Activated CD8-positive, alpha-beta memory T cell treated with anti-CD3 and anti-CD28 coated beads for 48 hours (primary cell): ENCODE data around the gene COQ10B.
"Not testable (repeated sequence)": the region's sequence is repeated elsewhere in the genome, so short reads cannot be mapped to it uniquely, and the experiment has no call there.

Experiments used
- DNase-seq, 3 experiments: peaks; one replicate each; pipeline ENCODE4 v3.0.0-alpha.2; 2020; ENCODE audit warnings: low read depth in 2 of 3, low spot score in 2 of 3

Gene COQ10B

GRCh38 chr2:197453123-197453913 lies at the start of gene COQ10B:
Gene COQ10B, plus strand, starts transcription at chr2:197453552. Its CDS starts 9 bp downstream, at chr2:197453561.
- peak; percentile 86 to 98 (median 95) for DNase-seq

DNA sequence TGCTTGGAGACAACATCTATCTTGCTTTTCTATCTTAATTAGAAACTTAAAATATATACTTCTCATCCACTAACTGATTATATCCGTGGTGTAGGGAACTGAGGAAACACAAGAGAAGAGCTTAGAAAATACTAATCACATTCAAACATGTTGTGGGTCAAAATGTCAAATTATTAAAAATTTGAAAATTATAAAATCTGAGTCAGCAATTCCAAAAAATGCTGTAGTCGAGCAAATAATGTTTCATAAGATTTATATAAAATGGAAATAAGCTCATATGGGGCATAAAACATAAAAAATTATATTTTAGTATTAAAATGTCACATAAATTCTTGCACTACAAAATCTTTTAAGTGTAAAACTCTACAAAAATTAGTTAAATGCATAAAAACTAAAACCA lies 47.8 kb upstream of the COQ10B start:
- no peak for DNase-seq

DNA sequence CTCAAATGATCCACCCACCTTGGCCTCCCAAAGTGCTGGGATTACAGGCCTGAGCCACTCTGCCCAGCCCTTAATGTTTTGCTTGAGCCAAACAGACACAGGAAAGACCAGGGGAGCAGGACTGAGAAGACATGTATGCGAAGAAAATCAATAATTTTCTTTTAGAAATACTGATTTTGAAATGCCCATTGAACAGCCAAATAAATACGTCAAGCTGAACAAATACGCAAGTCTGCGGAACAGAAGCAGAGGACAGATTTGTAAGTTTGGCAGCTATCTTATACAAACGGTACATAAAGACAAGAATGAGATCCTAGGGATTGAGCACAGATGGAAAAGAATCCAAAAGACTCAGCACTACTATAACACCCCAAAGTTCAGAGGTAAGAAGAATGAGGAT lies 39.3 kb upstream of the COQ10B start:
- no peak for DNase-seq

GRCh38 chr2:197414515-197414914 lies 38.8 kb upstream of the COQ10B start:
- no peak for DNase-seq

DNA sequence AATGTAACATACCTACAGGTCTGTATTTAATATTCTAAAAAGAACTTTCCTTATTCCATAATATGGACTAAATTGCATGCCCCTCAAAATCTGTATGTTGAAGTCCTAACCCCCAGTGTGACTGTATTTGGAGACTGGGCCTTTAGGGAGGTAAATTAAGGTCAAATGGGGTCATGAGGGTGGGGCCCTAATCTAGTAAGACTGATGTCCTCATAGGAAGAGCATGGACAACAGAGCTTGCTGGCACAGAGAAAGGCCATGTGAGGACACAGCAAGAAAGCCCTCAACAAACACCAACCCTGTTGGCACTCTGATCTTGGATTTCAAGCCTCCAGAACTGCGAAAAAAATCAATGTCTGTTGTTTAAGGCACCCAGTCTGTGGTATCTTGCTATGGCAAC lies 37.1 kb upstream of the COQ10B start:
- no peak for DNase-seq

DNA sequence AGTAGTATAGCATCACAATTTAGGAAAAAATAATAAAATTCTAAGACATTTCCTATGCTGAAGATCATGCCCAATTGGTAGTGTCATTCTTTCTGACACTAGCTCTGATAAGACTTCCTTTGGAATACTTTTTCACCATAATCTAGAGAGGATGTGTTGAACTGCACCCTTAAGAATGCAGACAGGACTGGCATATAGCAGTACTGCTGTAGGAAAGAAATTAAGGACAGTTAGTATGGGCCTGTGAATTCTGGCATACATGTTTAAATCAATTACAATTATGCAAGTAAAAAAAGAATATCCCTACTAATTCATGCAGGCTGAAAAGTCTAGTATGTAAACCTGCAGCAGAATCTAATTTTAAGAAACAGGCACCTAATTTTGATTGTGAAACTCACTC lies 33.9 kb upstream of the COQ10B start:
- DNase-seq = no peak

- DNase-seq = no peak
These were observed 30.0 kb upstream of the COQ10B start for GRCh38 chr2:197423307-197423706.

GRCh38 chr2:197425550-197425949 lies 27.8 kb upstream of the COQ10B start:
- DNase-seq = no peak

- DNase-seq = no peak
These were observed 26.4 kb upstream of the COQ10B start for GRCh38 chr2:197426723-197427603.

DNA sequence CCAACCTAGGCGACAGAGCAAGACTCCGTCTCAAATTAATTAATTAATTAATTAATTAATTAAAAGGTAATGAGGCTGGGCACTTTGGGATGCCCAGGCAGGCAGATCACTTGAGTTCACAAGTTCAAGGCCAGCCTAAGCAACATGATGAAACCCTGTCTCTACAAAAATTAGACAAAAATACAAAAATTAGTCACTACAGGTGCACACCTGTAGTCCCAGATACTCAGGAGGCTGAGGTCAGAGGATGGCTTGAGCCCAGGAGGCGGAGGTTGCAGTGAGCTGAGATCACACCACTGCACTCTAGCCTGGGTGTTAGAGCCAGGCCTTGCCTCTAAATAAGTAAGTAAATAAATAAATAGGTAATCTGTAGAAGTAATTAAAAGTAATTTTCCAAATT lies 25.4 kb upstream of the COQ10B start:
- DNase-seq = no peak

GRCh38 chr2:197431858-197432257 lies 21.5 kb upstream of the COQ10B start:
- DNase-seq = no peak

- not testable (repeated sequence) for DNase-seq
These were observed 20.8 kb upstream of the COQ10B start for GRCh38 chr2:197432527-197432926.

- DNase-seq = no peak
These were observed 19.4 kb upstream of the COQ10B start for GRCh38 chr2:197433780-197434438.

- peak; percentile 94 to 99 (median 96) for DNase-seq
These were observed 18.5 kb upstream of the COQ10B start, which contains the start of gene SF3B1 for GRCh38 chr2:197434541-197435513. Gene SF3B1, minus strand, starts transcription at chr2:197435028. Its CDS starts 29 bp downstream, at chr2:197434999.

GRCh38 chr2:197435598-197436420 lies 17.5 kb upstream of the COQ10B start:
- DNase-seq = no peak

DNA sequence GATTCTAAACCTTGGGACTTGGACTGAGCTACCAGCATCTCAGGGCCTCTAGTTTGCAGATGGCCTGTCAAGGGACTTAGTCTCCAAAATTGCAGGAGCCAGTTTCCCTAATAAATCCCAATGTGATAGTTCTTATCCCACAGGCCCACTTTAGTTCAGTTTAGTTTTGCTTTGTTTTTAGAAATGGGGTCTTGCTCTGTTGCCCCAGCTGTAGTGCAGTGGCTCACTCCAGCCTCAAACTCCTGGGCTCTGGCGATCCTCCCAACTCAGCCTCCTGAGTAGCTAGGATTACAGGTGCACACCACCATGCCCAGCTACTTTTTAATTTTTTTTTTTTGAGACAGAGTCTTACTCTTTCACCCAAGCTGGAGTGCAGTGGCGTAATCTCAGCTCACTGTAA lies 16.0 kb upstream of the COQ10B start:
- DNase-seq = no peak

DNA sequence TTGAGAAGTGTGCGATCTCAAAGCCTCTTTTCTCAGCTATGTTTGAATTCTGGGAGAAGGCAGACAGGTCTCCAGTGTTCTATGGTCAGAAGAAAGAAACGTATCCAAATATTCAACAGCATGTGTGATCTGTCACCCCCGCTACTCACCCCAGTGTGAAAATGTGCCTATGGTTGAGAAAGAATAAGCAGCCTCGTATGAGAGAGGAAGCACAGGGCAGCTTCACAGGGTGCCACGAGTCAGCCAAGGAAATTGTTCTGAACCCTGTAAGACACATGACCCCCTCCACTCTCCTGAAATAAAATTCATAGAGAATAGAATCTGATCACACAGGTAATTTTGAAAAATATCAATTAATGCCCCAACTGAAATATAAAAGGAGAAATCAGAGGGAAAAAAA lies 10.5 kb upstream of the COQ10B start:
- no peak for DNase-seq

- DNase-seq = no peak
These were observed 7.6 kb upstream of the COQ10B start for GRCh38 chr2:197445746-197446145.

- DNase-seq = no peak
These were observed 6.5 kb upstream of the COQ10B start for GRCh38 chr2:197446844-197447243.

DNA sequence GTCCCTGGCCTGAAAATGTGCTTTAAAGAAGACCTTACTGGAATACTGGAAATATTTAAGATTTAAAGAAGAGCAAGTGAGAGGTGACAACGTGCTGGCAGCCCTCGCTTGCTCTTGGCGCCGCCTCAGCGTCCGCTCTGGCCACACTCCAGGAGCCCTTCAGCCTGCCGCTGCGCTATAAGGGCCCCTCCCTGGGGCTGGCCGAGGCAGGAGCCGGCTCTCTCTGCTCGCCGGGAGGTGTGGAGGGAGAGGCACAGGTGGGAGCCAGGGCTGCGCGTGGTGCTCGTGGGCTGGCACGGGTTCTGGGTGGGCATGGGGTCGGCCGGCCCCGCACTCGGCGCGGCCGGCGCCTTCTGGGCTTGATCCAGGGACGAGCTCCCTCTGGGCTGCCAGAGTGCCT lies 2.9 kb upstream of the COQ10B start:
- DNase-seq = no peak
